ENCODE data around the gene SPATC1L. TPM values are rescaled to one million over a fixed set of nuclear protein-coding genes. Genes with fewer than 3 reads are reported as not detected.

Gene SPATC1L
- total RNA-seq, 1 experiment from 2014 or later: 36.0 TPM

DNA sequence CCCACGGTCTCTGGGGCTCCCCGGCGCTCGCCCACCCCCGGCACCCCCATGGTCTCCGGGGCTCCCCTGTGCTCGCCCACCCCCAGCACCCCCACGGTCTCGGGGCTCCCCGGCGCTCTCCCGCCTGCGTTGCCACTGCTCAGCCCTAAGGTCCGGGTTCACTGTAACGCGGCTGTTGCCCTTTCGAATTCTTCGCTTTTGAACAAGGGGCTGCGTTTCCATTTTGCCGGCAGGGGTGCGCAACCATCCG, 23.7 kb downstream of the SPATC1L start:
- H3K27me3 Mint-ChIP-seq (ENCODE audit: low read depth): no peaks in the 10 kb centered on the region
- H3K23ac ChIP-seq (ENCODE audit: insufficient read length, low read depth, low read length): no peak overlapping the region
- no CpG with 5 or more reads among the region's 22 CpGs for WGBS (ENCODE audit: extremely low coverage, insufficient read length, low lambda C conversion rate)
- H3K27ac ChIP-seq (ENCODE audit: insufficient read length, low read depth, low read length): no peak overlapping the region
- no peaks in the 10 kb centered on the region for H3K23me2 ChIP-seq (ENCODE audit: insufficient read length, low read depth, low read length, poor library complexity, severe bottlenecking)
- H4K91ac ChIP-seq (ENCODE audit: insufficient read length, low read depth, low read length): no peak overlapping the region
- H2AFZ ChIP-seq (ENCODE audit: low read length): no peak overlapping the region
- H3K27me3 ChIP-seq (ENCODE audit: insufficient read depth, low read length): no peaks in the 10 kb centered on the region
- H3K36me3 Mint-ChIP-seq (ENCODE audit: insufficient read depth in 1 of 3, low read depth in 3 of 3): peaks cover 31 to 41% (median 34%) of the 10 kb centered on the region in 3 experiments
- no peaks in the 10 kb centered on the region for H3K79me2 ChIP-seq (ENCODE audit: insufficient read depth, low read length)
- no peak overlapping the region for H3K4ac ChIP-seq (ENCODE audit: low read depth, low read length)
- no peak overlapping the region for H2AK5ac ChIP-seq (ENCODE audit: insufficient read length, low read length)
- no peak for DNase-seq
- H2BK20ac ChIP-seq (ENCODE audit: low read depth, low read length, poor library complexity, severe bottlenecking): no peak overlapping the region
- no peaks in the 10 kb centered on the region for H3K9me3 ChIP-seq (ENCODE audit: control insufficient read depth, low read depth, low read length)
- H3T11ph ChIP-seq (ENCODE audit: low read length): no peak overlapping the region
- no peaks in the 10 kb centered on the region for H3K4me1 ChIP-seq (ENCODE audit: insufficient read depth, low read length)
- H3K4me1 Mint-ChIP-seq: no peaks in the 10 kb centered on the region
- no peak overlapping the region for H3K4me3 Mint-ChIP-seq
- no peak overlapping the region for H2BK12ac ChIP-seq (ENCODE audit: insufficient read length, low read depth, low read length)
- H3K14ac ChIP-seq (ENCODE audit: insufficient read depth, low read length): no peak overlapping the region
- peaks cover 15 to 32% of the 10 kb centered on the region in 2 experiments for H3K9me3 Mint-ChIP-seq
- no peak overlapping the region for H3K56ac ChIP-seq (ENCODE audit: insufficient read length, low read depth, low read length)
- H3K27ac Mint-ChIP-seq: no peak overlapping the region
- no peak overlapping the region for H3K4me2 ChIP-seq (ENCODE audit: insufficient read depth, insufficient read length, low read length)
- H4K20me1 ChIP-seq (ENCODE audit: control insufficient read depth, insufficient read depth, insufficient read length): no peaks in the 10 kb centered on the region
- TF ChIP-seq, protein P1, sequence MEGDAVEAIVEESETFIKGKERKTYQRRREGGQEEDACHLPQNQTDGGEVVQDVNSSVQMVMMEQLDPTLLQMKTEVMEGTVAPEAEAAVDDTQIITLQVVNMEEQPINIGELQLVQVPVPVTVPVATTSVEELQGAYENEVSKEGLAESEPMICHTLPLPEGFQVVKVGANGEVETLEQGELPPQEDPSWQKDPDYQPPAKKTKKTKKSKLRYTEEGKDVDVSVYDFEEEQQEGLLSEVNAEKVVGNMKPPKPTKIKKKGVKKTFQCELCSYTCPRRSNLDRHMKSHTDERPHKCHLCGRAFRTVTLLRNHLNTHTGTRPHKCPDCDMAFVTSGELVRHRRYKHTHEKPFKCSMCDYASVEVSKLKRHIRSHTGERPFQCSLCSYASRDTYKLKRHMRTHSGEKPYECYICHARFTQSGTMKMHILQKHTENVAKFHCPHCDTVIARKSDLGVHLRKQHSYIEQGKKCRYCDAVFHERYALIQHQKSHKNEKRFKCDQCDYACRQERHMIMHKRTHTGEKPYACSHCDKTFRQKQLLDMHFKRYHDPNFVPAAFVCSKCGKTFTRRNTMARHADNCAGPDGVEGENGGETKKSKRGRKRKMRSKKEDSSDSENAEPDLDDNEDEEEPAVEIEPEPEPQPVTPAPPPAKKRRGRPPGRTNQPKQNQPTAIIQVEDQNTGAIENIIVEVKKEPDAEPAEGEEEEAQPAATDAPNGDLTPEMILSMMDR (conservative IDR thresholded peaks at IDR 0.05): no peak
- H4K8ac ChIP-seq (replicated peaks; ENCODE audit: insufficient read length, low read depth, low read length): no peak overlapping the region
- H2BK15ac ChIP-seq (ENCODE audit: low read depth, low read length): no peak overlapping the region
- H3K9ac ChIP-seq (ENCODE audit: extremely low read depth, insufficient read length, low read length): no peak overlapping the region
- H2BK120ac ChIP-seq (ENCODE audit: low read depth, low read length, poor library complexity, severe bottlenecking): no peak overlapping the region
- no peak overlapping the region for H3K18ac ChIP-seq (ENCODE audit: insufficient read length, low read depth, low read length)
- H3K79me1 ChIP-seq (ENCODE audit: insufficient read depth, low read depth, low read length, poor library complexity, severe bottlenecking): no peaks in the 10 kb centered on the region
- H4K5ac ChIP-seq (ENCODE audit: insufficient read length, low read depth, low read length): no peak overlapping the region
- H2BK5ac ChIP-seq (ENCODE audit: insufficient read length, low read length): no peak overlapping the region

Measured in H9 (cell line).